GM10248 (cell line): ENCODE data around the gene FAM107B.

Source experiments
- CTCF ChIA-PET: fragments of 300-600 bp; sonication (Branson Sonifier 250); formaldehyde crosslinking; extraction: SDS; loops from one replicate; lab custom pipeline; 2021; ENCODE audit warnings: antibody characterized with exemption; lab: Yijun Ruan, JAX
- POLR2A ChIA-PET: fragments of 350-650 bp; sonication (Branson Sonifier 250); formaldehyde crosslinking; extraction: SDS; loops from one replicate; lab custom pipeline; 2020; ENCODE audit warnings: antibody characterized with exemption; lab: Yijun Ruan, JAX
- DNase-seq: peaks from one replicate; pipeline ENCODE4 v3.0.0; 2012; ENCODE audit errors: extremely low spot score
- TF ChIP-seq, protein P1 (sequence below): IDR thresholded peaks from 2 replicates; pipeline ENCODE4 v1.5.1; 2012; ENCODE audit warnings: mild to moderate bottlenecking, low read depth; ENCODE audit errors: extremely low read depth, missing control alignments, control extremely low read depth

The FAM107B gene

GRCh38 chr10:14498326-14498725, 276.4 kb downstream of the FAM107B start:
- CTCF ChIA-PET, result interaction anchor here (0.8 to 4.0 kb wide), 10 partner anchors 10 to 607 kb away, joined by 3 to 21 read pairs (median 6); partner anchors contain the start of genes CDNF, HSPA14 and MSANTD7
- POLR2A ChIA-PET, result interaction anchor here (0.6 kb wide), 1 partner anchor 10 kb away, joined by 3 read pairs; no protein-coding TSS in a partner anchor
- TF ChIP-seq, protein P1, sequence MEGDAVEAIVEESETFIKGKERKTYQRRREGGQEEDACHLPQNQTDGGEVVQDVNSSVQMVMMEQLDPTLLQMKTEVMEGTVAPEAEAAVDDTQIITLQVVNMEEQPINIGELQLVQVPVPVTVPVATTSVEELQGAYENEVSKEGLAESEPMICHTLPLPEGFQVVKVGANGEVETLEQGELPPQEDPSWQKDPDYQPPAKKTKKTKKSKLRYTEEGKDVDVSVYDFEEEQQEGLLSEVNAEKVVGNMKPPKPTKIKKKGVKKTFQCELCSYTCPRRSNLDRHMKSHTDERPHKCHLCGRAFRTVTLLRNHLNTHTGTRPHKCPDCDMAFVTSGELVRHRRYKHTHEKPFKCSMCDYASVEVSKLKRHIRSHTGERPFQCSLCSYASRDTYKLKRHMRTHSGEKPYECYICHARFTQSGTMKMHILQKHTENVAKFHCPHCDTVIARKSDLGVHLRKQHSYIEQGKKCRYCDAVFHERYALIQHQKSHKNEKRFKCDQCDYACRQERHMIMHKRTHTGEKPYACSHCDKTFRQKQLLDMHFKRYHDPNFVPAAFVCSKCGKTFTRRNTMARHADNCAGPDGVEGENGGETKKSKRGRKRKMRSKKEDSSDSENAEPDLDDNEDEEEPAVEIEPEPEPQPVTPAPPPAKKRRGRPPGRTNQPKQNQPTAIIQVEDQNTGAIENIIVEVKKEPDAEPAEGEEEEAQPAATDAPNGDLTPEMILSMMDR, result no peak
- DNase-seq, result no peak

- ChIA-PET CTCF (no interaction called here), POLR2A (no interaction called here)
Measured at GRCh38 chr10:14491811-14492210, 282.9 kb downstream of the FAM107B start.

GRCh38 chr10:14489522-14490177, 285.0 kb downstream of the FAM107B start:
- TF ChIP-seq, protein P1, result no peak
- ChIA-PET CTCF (interaction anchor here (1.4 kb wide), 1 partner anchor 292 kb away, joined by 3 read pairs; no protein-coding TSS in a partner anchor), POLR2A (no interaction called here)
- no peak for DNase-seq

More at GRCh38 chr10:14491811-14492210, 282.9 kb downstream of the FAM107B start:
- no peak for DNase-seq
- TF ChIP-seq, protein P1, result no peak

DNA sequence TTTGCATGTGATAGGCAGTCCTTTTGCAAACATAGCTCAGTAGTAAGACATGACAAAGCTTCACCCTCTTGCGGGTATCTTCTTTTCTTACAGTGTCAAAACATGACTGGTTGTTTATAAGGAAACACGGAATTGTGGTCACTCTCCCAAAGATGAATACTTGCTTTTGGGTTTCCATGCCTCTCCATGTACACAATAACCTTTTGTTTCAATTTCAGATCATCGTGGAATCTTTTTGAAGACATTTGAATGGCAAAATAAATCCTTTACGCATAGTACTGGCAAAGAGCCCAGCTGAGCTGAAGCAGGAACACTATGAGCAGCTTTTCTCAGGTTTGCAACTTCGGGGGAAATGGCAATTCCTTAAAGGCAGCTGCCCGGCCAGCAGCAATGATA, 287.2 kb downstream of the FAM107B start:
- POLR2A ChIA-PET, result interaction anchor here (0.6 kb wide), 1 partner anchor 442 kb away, joined by 4 read pairs; no protein-coding TSS in a partner anchor
- TF ChIP-seq, protein P1, result no peak
- no peak for DNase-seq
- CTCF ChIA-PET, result interaction anchor here (0.9 to 2.6 kb wide), 3 partner anchors 9 to 13 kb away, joined by 5 to 15 read pairs (median 8); no protein-coding TSS in a partner anchor

DNA sequence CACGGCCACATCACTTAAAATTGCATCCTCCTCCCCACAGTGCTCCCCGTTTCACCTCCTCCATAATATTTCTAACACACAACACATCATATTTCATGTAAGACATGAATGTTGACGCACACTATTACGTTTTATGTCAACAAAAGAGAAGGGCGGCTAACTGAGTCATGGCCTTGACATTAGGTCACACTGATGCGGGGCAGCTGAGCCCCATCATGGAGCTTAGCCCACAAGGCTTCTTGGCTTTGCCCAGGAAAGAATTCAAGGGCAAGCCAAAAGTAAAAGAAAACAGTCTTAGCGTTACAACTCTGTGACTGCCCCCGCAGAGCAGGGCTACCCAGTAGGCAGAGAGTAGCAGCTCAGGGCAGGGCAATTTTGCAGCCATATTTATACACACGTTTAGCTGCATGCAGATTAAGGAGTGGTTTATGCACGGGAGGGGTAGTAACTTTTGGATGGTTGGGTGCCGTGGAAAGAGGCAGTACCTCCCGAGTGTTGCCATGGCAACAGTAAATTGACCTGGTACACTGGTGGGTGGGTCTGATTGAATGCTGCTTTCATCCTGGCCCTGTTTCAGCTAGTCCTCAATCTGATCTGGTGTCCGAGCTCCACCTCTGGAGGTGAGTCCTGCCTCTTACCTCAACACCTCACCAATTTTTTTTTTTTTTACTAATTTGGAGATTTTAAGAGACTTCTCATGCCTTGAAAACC, 287.8 kb downstream of the FAM107B start:
- ChIA-PET POLR2A (interaction anchor here (0.6 kb wide), 1 partner anchor 442 kb away, joined by 4 read pairs; no protein-coding TSS in a partner anchor), CTCF (interaction anchor here (0.9 to 2.6 kb wide), 4 partner anchors 8 to 50 kb away, joined by 3 to 15 read pairs (median 6); no protein-coding TSS in a partner anchor)
- TF ChIP-seq, protein P1, result no peak
- no peak for DNase-seq

DNA sequence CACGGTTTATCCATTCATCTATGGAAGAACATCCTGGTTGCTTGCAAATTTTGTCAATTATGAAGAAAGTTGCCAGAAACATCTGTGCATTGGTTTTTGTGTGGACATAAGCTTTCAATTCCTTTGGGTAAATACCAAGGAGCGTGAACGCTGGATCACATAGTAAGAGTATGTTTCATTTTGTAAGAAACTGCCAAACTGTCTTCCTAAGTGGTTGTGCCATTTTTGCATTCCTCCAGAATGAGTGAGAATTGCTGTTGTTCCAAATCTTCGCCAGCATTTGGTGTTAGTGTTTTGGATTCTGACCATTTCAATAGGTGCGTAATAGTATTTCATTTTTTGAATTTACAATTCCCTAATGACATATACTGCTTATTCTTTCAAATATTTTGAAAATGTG, 288.7 kb downstream of the FAM107B start:
- CTCF ChIA-PET, result no interaction called here
- no peak for DNase-seq
- POLR2A ChIA-PET, result interaction anchor here (0.6 kb wide), 1 partner anchor 38 kb away, joined by 3 read pairs; no protein-coding TSS in a partner anchor
- TF ChIP-seq, protein P1, result no peak
